Medulla oblongata (tissue), 1 donor: ENCODE measurements around the gene RPS3A.
"Not testable (repeated sequence)": the region's sequence is repeated elsewhere in the genome, so short reads cannot be mapped to it uniquely, and the experiment has no call there.

Experiments
- DNase-seq: peaks from one replicate; pipeline ENCODE4 v3.0.0-alpha.2; 2015; ENCODE audit errors: extremely low spot score

RPS3A gene

GRCh38 chr4:151114986-151115385 lies 15.6 kb downstream of the RPS3A start:
- DNase-seq, result no peak

- peak; percentile 84 for DNase-seq
Observed at GRCh38 chr4:151117371-151117962, 18.0 kb downstream of the RPS3A start.

GRCh38 chr4:151129796-151130195 lies 30.4 kb downstream of the RPS3A start:
- no peak for DNase-seq

- DNase-seq, result no peak
Observed at GRCh38 chr4:151133311-151133710, 33.9 kb downstream of the RPS3A start.

GRCh38 chr4:151136048-151136447 lies 36.6 kb downstream of the RPS3A start:
- not testable (repeated sequence) for DNase-seq

- DNase-seq, result no peak
Observed at GRCh38 chr4:151139814-151140213, 40.4 kb downstream of the RPS3A start.

- DNase-seq, result no peak
Observed at GRCh38 chr4:151142758-151143157, 43.3 kb downstream of the RPS3A start.

- no peak for DNase-seq
Observed at GRCh38 chr4:151143162-151143561, 43.7 kb downstream of the RPS3A start.

GRCh38 chr4:151143811-151144210 lies 44.4 kb downstream of the RPS3A start:
- DNase-seq, result no peak

GRCh38 chr4:151144329-151145072 lies 45.1 kb downstream of the RPS3A start:
- no peak for DNase-seq

GRCh38 chr4:151147000-151147399 lies 47.6 kb downstream of the RPS3A start:
- no peak for DNase-seq

- no peak for DNase-seq
Observed at GRCh38 chr4:151148261-151148660, 48.8 kb downstream of the RPS3A start.

GRCh38 chr4:151150821-151151580 lies 51.6 kb downstream of the RPS3A start:
- no peak for DNase-seq

GRCh38 chr4:151152028-151152427 lies 52.6 kb downstream of the RPS3A start:
- DNase-seq, result no peak

GRCh38 chr4:151153585-151153984 lies 54.2 kb downstream of the RPS3A start:
- DNase-seq, result no peak
